ENCODE data around the gene REV3L. TPM values are rescaled to one million over a fixed set of nuclear protein-coding genes. Genes with fewer than 3 reads are reported as not detected.

The REV3L gene
- total and polyA plus RNA-seq, 2 of the 13 experiments (the other 11 are each of a cell fraction or from before 2014, with no cell fraction given), result 12.8 to 31.3 TPM

DNA sequence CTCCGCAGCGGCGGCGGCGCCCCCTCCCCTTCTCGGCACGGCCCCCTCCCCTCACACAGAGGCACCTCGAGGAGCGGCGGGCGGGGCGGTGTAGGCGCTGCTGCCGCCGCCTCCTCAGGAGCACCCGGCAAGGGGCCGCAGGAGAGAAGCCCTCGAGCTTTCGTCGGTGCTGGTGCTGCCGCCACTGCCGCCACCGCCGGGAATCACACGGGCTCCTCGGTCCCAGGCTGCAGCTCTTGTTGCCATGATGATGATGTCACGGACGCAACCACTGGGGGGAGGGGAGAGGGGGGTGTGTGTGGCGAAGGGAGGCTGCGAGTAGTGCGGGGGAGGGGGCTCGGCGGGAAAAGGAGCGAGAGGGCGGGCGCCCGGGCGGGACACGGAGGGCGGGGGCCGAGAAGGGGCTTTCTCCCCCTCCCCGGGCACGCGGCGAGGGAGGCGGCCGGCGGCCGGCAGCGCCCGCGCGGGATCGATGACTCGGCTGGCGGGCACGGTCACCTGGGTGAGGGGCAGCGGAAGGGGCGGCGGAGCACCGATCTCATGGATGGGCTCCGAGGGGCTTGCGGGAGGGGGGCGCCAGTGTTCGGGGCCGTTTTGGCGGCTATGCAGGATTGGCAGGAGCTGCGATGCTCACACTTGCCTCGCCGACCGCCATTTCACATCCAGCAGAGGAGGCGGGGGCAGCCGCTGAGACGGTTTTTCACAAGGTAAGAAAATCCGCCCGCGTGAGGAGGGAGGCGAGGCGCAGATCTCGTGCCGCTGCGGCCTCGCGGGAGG, at the start of gene REV3L (continued):
- TF ChIP-seq ZNF816 (CRISPR knock-in tag; IDR thresholded peaks at IDR 0.05; ENCODE audit: borderline replicate concordance) (no peak; the same call in 1 of the 2 replicates), ZNF891 (CRISPR knock-in tag; IDR thresholded peaks at IDR 0.05) (no peak; the same call in none of the 2 replicates), ZNF572 (CRISPR knock-in tag; IDR thresholded peaks at IDR 0.05) (0 out of 2 replicates have a peak, but pooled peaks have one; percentile 18), ZBTB1 (CRISPR knock-in tag; IDR thresholded peaks at IDR 0.05; ENCODE audit: borderline replicate concordance) (no peak), POGZ (CRISPR knock-in tag; IDR thresholded peaks at IDR 0.05) (peak; percentile 77), FIP1L1 (IDR thresholded peaks at IDR 0.05; ENCODE audit: borderline replicate concordance, insufficient read depth, low read depth, low read length) (no peak), SNRNP70 (IDR thresholded peaks at IDR 0.05; ENCODE audit: low read depth, low read length) (no peak), ZNF550 (CRISPR knock-in tag; IDR thresholded peaks at IDR 0.05; ENCODE audit: borderline replicate concordance) (0 out of 2 replicates have a peak, but pooled peaks have one; percentile 17), ZNF329 (CRISPR knock-in tag; IDR thresholded peaks at IDR 0.05; ENCODE audit: low read depth) (peak; percentile 54; the same call in 1 of the 2 replicates), BHLHE40 (IDR thresholded peaks at IDR 0.05; ENCODE audit: low read length) (peak; percentile 74; the same call in 1 of the 2 replicates), NCOR1 (IDR thresholded peaks at IDR 0.05; ENCODE audit: borderline replicate concordance, low read length) (peak; percentile 26; the same call in 1 of the 2 replicates), TEAD2 (CRISPR knock-in tag; IDR thresholded peaks at IDR 0.05) (no peak), MYC (CRISPR knock-in tag; IDR thresholded peaks at IDR 0.05; ENCODE audit: borderline replicate concordance) (peak; percentile 91; the same call in 1 of the 2 replicates), MXD4 (CRISPR knock-in tag; IDR thresholded peaks at IDR 0.05) (no peak)
- TF ChIP-seq, protein P1, sequence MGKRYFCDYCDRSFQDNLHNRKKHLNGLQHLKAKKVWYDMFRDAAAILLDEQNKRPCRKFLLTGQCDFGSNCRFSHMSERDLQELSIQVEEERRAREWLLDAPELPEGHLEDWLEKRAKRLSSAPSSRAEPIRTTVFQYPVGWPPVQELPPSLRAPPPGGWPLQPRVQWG (CRISPR knock-in tag; IDR thresholded peaks at IDR 0.05; ENCODE audit: borderline replicate concordance, low read depth), result no peak
- TF ChIP-seq, protein P2, sequence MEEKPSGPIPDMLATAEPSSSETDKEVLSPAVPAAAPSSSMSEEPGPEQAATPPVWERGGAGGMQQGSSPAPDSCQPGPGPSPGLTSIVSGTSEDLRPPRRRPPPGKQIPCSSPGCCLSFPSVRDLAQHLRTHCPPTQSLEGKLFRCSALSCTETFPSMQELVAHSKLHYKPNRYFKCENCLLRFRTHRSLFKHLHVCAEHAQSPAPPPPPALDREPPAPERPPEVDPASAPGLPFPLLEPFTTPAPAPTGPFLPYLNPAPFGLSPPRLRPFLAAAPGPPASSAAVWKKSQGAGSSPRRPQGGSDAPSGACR (CRISPR knock-in tag; IDR thresholded peaks at IDR 0.05), result peak; percentile 70; the same call in 1 of the 2 replicates
- TF ChIP-seq, protein P3, sequence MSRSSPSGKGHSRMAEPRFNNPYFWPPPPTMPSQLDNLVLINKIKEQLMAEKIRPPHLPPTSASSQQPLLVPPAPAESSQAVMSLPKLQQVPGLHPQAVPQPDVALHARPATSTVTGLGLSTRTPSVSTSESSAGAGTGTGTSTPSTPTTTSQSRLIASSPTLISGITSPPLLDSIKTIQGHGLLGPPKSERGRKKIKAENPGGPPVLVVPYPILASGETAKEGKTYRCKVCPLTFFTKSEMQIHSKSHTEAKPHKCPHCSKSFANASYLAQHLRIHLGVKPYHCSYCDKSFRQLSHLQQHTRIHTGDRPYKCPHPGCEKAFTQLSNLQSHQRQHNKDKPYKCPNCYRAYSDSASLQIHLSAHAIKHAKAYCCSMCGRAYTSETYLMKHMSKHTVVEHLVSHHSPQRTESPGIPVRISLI (CRISPR knock-in tag; IDR thresholded peaks at IDR 0.05; ENCODE audit: borderline replicate concordance), result no peak
- TF ChIP-seq, protein P4, sequence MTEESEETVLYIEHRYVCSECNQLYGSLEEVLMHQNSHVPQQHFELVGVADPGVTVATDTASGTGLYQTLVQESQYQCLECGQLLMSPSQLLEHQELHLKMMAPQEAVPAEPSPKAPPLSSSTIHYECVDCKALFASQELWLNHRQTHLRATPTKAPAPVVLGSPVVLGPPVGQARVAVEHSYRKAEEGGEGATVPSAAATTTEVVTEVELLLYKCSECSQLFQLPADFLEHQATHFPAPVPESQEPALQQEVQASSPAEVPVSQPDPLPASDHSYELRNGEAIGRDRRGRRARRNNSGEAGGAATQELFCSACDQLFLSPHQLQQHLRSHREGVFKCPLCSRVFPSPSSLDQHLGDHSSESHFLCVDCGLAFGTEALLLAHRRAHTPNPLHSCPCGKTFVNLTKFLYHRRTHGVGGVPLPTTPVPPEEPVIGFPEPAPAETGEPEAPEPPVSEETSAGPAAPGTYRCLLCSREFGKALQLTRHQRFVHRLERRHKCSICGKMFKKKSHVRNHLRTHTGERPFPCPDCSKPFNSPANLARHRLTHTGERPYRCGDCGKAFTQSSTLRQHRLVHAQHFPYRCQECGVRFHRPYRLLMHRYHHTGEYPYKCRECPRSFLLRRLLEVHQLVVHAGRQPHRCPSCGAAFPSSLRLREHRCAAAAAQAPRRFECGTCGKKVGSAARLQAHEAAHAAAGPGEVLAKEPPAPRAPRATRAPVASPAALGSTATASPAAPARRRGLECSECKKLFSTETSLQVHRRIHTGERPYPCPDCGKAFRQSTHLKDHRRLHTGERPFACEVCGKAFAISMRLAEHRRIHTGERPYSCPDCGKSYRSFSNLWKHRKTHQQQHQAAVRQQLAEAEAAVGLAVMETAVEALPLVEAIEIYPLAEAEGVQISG (CRISPR knock-in tag; IDR thresholded peaks at IDR 0.05), result peak; percentile 71; the same call in 1 of the 2 replicates
- TF ChIP-seq, protein P5, sequence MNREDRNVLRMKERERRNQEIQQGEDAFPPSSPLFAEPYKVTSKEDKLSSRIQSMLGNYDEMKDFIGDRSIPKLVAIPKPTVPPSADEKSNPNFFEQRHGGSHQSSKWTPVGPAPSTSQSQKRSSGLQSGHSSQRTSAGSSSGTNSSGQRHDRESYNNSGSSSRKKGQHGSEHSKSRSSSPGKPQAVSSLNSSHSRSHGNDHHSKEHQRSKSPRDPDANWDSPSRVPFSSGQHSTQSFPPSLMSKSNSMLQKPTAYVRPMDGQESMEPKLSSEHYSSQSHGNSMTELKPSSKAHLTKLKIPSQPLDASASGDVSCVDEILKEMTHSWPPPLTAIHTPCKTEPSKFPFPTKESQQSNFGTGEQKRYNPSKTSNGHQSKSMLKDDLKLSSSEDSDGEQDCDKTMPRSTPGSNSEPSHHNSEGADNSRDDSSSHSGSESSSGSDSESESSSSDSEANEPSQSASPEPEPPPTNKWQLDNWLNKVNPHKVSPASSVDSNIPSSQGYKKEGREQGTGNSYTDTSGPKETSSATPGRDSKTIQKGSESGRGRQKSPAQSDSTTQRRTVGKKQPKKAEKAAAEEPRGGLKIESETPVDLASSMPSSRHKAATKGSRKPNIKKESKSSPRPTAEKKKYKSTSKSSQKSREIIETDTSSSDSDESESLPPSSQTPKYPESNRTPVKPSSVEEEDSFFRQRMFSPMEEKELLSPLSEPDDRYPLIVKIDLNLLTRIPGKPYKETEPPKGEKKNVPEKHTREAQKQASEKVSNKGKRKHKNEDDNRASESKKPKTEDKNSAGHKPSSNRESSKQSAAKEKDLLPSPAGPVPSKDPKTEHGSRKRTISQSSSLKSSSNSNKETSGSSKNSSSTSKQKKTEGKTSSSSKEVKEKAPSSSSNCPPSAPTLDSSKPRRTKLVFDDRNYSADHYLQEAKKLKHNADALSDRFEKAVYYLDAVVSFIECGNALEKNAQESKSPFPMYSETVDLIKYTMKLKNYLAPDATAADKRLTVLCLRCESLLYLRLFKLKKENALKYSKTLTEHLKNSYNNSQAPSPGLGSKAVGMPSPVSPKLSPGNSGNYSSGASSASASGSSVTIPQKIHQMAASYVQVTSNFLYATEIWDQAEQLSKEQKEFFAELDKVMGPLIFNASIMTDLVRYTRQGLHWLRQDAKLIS (CRISPR knock-in tag; IDR thresholded peaks at IDR 0.05), result no peak; the same call in 1 of the 2 replicates

Measured in HepG2 (cell line).